ENCODE data around the gene NCAM1. TPM values are rescaled to one million over a fixed set of nuclear protein-coding genes. Genes with fewer than 3 reads are reported as not detected.

NCAM1 gene
- total and polyA plus RNA-seq, 2 experiments from 2014 or later, result 0.76 to 1.6 TPM

- no peaks in the 10 kb centered on the region for H3K79me2 ChIP-seq (replicated peaks; ENCODE audit: insufficient read depth)
- TF ChIP-seq ZNF462 (CRISPR knock-in tag; IDR thresholded peaks at IDR 0.05) (no peak), POLR2AphosphoS5 (IDR thresholded peaks at IDR 0.05; ENCODE audit: low read depth) (no peak), EZH2 (IDR thresholded peaks at IDR 0.05; ENCODE audit: low read depth, unreplicated experiment) (no peak), EZH2phosphoT487 (IDR thresholded peaks at IDR 0.05; ENCODE audit: unreplicated experiment) (no peak), ZNF331 (CRISPR knock-in tag; IDR thresholded peaks at IDR 0.05; ENCODE audit: low read depth) (no peak), CREB1 (CRISPR knock-in tag; IDR thresholded peaks at IDR 0.05; ENCODE audit: low read depth) (no peak), STAT1 (IDR thresholded peaks at IDR 0.05; ENCODE audit: unreplicated experiment) (no peak), CTCF (conservative IDR thresholded peaks at IDR 0.05; ENCODE audit: low read depth in 2 of 2) (no peak), ETS1 (IDR thresholded peaks at IDR 0.05) (no peak), REST (IDR thresholded peaks at IDR 0.05; ENCODE audit: unreplicated experiment) (no peak), ZNF114 (CRISPR knock-in tag; IDR thresholded peaks at IDR 0.05) (no peak), JUNB (IDR thresholded peaks at IDR 0.05; ENCODE audit: unreplicated experiment) (no peak), NANOG (IDR thresholded peaks at IDR 0.05; ENCODE audit: borderline replicate concordance) (no peak)
- no peaks in the 10 kb centered on the region for H3K27me3 ChIP-seq (ENCODE audit: insufficient read depth)
- H4K20me1 ChIP-seq (replicated peaks; ENCODE audit: insufficient read depth), result no peaks in the 10 kb centered on the region
- no peak overlapping the region for H3K4me3 ChIP-seq
- no peaks in the 10 kb centered on the region for H3K36me3 ChIP-seq (ENCODE audit: insufficient read depth)
- H3K4me2 ChIP-seq, result no peak overlapping the region
- Mint-ChIP-seq H3K4me1 (no peaks in the 10 kb centered on the region; the same call in 2 of the 3 replicates), H3K36me3 (ENCODE audit: low read depth) (no peaks in the 10 kb centered on the region), H3K9me3 (no peaks in the 10 kb centered on the region), H3K27me3 (ENCODE audit: insufficient read depth, low read depth, poor library complexity) (peaks cover 2% of the 10 kb centered on the region), H3K4me3 (no peak overlapping the region), H3K27ac (no peak overlapping the region)
- H3K27ac ChIP-seq (ENCODE audit: low read depth), result no peak overlapping the region
- H3F3A ChIP-seq (replicated peaks; ENCODE audit: low read depth), result no peaks in the 10 kb centered on the region
- no peak for DNase-seq (ENCODE audit: low spot score)
- peaks cover under 1% of the 10 kb centered on the region; the same call in 1 of the 2 replicates for H3K4me1 ChIP-seq (ENCODE audit: insufficient read depth)
- H3K9me2 ChIP-seq (ENCODE audit: insufficient read depth), result peaks cover 5% of the 10 kb centered on the region; the same call in 1 of the 2 replicates
- no peak for ATAC-seq
- H2AFZ ChIP-seq, result no peak overlapping the region
Measured at GRCh38 chr11:113019711-113020110, 58.5 kb downstream of the NCAM1 start.
